HUES64 (cell line): ENCODE data around the gene GPR39.

Source experiments
- H3K27ac ChIP-seq: 2 replicates; pipeline ENCODE4 v1.7.0; 2013; ENCODE audit warnings: low read depth, low read length, inconsistent platforms
- H3K27me3 ChIP-seq: 2 replicates; pipeline ENCODE4 v1.6.1; 2013; ENCODE audit warnings: mild to moderate bottlenecking, low read length; ENCODE audit not compliant: insufficient read depth
- H3K36me3 ChIP-seq: 2 replicates; pipeline ENCODE4 v1.6.1; 2013; ENCODE audit warnings: mild to moderate bottlenecking, low read length; ENCODE audit not compliant: insufficient read depth
- H3K4me1 ChIP-seq: 2 replicates; pipeline ENCODE4 v1.6.1; 2013; ENCODE audit warnings: mild to moderate bottlenecking, low read length, moderate library complexity; ENCODE audit not compliant: insufficient read depth
- H3K4me3 ChIP-seq: 2 replicates; pipeline ENCODE4 v1.5.1; 2013; ENCODE audit warnings: mild to moderate bottlenecking, low read length, moderate library complexity
- H3K9ac ChIP-seq: 2 replicates; pipeline ENCODE4 v1.6.1; 2013; ENCODE audit warnings: mild to moderate bottlenecking, low read depth, low read length
- H3K9me3 ChIP-seq: 2 replicates; pipeline ENCODE4 v1.6.1; 2013; ENCODE audit warnings: low read depth, low read length; ENCODE audit not compliant: insufficient read depth
- WGBS: fragments of 150-250, 120-280 bp; methylation state at CpG from one replicate; pipeline ENCODE4 v1.1.7; 2013; ENCODE audit warnings: missing lambda C conversion rate; 5-methylcytosine and 5-hydroxymethylcytosine counted together

Gene GPR39

GRCh38 chr2:132544006-132544630, 127.5 kb downstream of the GPR39 start:
- Histone ChIP-seq H3K27ac (no peak overlapping the region), H3K27me3 (no peaks in the 10 kb centered on the region), H3K4me3 (no peak overlapping the region), H3K9me3 (peaks cover 36% of the 10 kb centered on the region), H3K36me3 (no peaks in the 10 kb centered on the region), H3K9ac (no peak overlapping the region), H3K4me1 (no peaks in the 10 kb centered on the region)
- 100% methylated on average over 1 of the region's 1 CpG for WGBS

GRCh38 chr2:132547090-132547687, 130.6 kb downstream of the GPR39 start:
- Histone ChIP-seq H3K9ac (no peak overlapping the region), H3K27ac (no peak overlapping the region), H3K9me3 (peaks cover 34% of the 10 kb centered on the region), H3K27me3 (no peaks in the 10 kb centered on the region), H3K4me3 (no peak overlapping the region), H3K4me1 (0 out of 2 replicates have a peak, but pooled peaks cover 2% of the 10 kb centered on the region), H3K36me3 (no peaks in the 10 kb centered on the region)
- 24% methylated on average over 4 of the region's 5 CpGs for WGBS

GRCh38 chr2:132549935-132550670, 133.5 kb downstream of the GPR39 start:
- peaks cover 5% of the 10 kb centered on the region for H3K9me3 ChIP-seq
- no peaks in the 10 kb centered on the region for H3K36me3 ChIP-seq
- 87% methylated on average over 11 of the region's 11 CpGs for WGBS
- no peak overlapping the region for H3K27ac ChIP-seq
- H3K9ac ChIP-seq, result no peak overlapping the region
- H3K4me1 ChIP-seq, result 0 out of 2 replicates have a peak, but pooled peaks cover 2% of the 10 kb centered on the region
- no peaks in the 10 kb centered on the region for H3K27me3 ChIP-seq
- no peak overlapping the region for H3K4me3 ChIP-seq

- 86% methylated on average over 1 of the region's 2 CpGs for WGBS
- Histone ChIP-seq H3K9ac (no peak overlapping the region), H3K9me3 (no peaks in the 10 kb centered on the region), H3K36me3 (no peaks in the 10 kb centered on the region), H3K27ac (no peak overlapping the region), H3K4me1 (0 out of 2 replicates have a peak, but pooled peaks cover 2% of the 10 kb centered on the region), H3K4me3 (no peak overlapping the region), H3K27me3 (no peaks in the 10 kb centered on the region)
Observed at GRCh38 chr2:132550946-132551345, 134.3 kb downstream of the GPR39 start.

GRCh38 chr2:132557694-132558093, 141.1 kb downstream of the GPR39 start:
- WGBS, result 91% methylated on average over 8 of the region's 9 CpGs

GRCh38 chr2:132559326-132559725, 142.7 kb downstream of the GPR39 start:
- Histone ChIP-seq H3K27ac (no peak overlapping the region), H3K9me3 (no peaks in the 10 kb centered on the region), H3K4me3 (no peak overlapping the region), H3K4me1 (no peaks in the 10 kb centered on the region), H3K9ac (no peak overlapping the region), H3K36me3 (no peaks in the 10 kb centered on the region), H3K27me3 (no peaks in the 10 kb centered on the region)
- 96% methylated on average over 12 of the region's 12 CpGs for WGBS

More at GRCh38 chr2:132557694-132558093, 141.1 kb downstream of the GPR39 start:
- Histone ChIP-seq H3K4me1 (no peaks in the 10 kb centered on the region), H3K27me3 (no peaks in the 10 kb centered on the region), H3K9ac (no peak overlapping the region), H3K27ac (no peak overlapping the region), H3K36me3 (no peaks in the 10 kb centered on the region), H3K4me3 (no peak overlapping the region), H3K9me3 (no peaks in the 10 kb centered on the region)

- H3K9me3 ChIP-seq, result no peaks in the 10 kb centered on the region
- no peak overlapping the region for H3K9ac ChIP-seq
- H3K4me3 ChIP-seq, result no peak overlapping the region
- 94% methylated on average over 2 of the region's 2 CpGs for WGBS
- no peaks in the 10 kb centered on the region for H3K36me3 ChIP-seq
- H3K4me1 ChIP-seq, result no peaks in the 10 kb centered on the region
- H3K27me3 ChIP-seq, result no peaks in the 10 kb centered on the region
- no peak overlapping the region for H3K27ac ChIP-seq
Observed at GRCh38 chr2:132559921-132560320, 143.3 kb downstream of the GPR39 start.

- Histone ChIP-seq H3K27ac (no peak overlapping the region), H3K4me1 (no peaks in the 10 kb centered on the region), H3K9me3 (no peaks in the 10 kb centered on the region), H3K9ac (no peak overlapping the region), H3K4me3 (no peak overlapping the region), H3K27me3 (no peaks in the 10 kb centered on the region), H3K36me3 (no peaks in the 10 kb centered on the region)
- 96% methylated on average over 2 of the region's 2 CpGs for WGBS
Observed at GRCh38 chr2:132560562-132560961, 144.0 kb downstream of the GPR39 start.

- Histone ChIP-seq H3K9ac (no peak overlapping the region), H3K4me3 (no peak overlapping the region), H3K27ac (no peak overlapping the region), H3K36me3 (no peaks in the 10 kb centered on the region), H3K27me3 (no peaks in the 10 kb centered on the region), H3K4me1 (no peaks in the 10 kb centered on the region), H3K9me3 (no peaks in the 10 kb centered on the region)
- 88% methylated on average over 4 of the region's 4 CpGs for WGBS
Observed at GRCh38 chr2:132562245-132562644, 145.6 kb downstream of the GPR39 start.

GRCh38 chr2:132564065-132564464, 147.5 kb downstream of the GPR39 start:
- H3K4me3 ChIP-seq, result no peak overlapping the region
- no peaks in the 10 kb centered on the region for H3K4me1 ChIP-seq
- H3K9ac ChIP-seq, result no peak overlapping the region
- H3K27me3 ChIP-seq, result no peaks in the 10 kb centered on the region
- H3K9me3 ChIP-seq, result no peaks in the 10 kb centered on the region
- 63% methylated on average over 1 of the region's 2 CpGs for WGBS
- H3K27ac ChIP-seq, result no peak overlapping the region
- no peaks in the 10 kb centered on the region for H3K36me3 ChIP-seq

- H3K4me3 ChIP-seq, result no peak overlapping the region
- no peak overlapping the region for H3K9ac ChIP-seq
- 91% methylated on average over 6 of the region's 6 CpGs for WGBS
- no peaks in the 10 kb centered on the region for H3K9me3 ChIP-seq
- no peak overlapping the region for H3K27ac ChIP-seq
- H3K36me3 ChIP-seq, result no peaks in the 10 kb centered on the region
- H3K4me1 ChIP-seq, result no peaks in the 10 kb centered on the region
- no peaks in the 10 kb centered on the region for H3K27me3 ChIP-seq
Observed at GRCh38 chr2:132566379-132566778, 149.8 kb downstream of the GPR39 start.
